ENCODE data around the gene IGIP. TPM values are rescaled to one million over a fixed set of nuclear protein-coding genes. Genes with fewer than 3 reads are reported as not detected.

IGIP gene
- total RNA-seq, 1 donor = 10.5 TPM

- Histone ChIP-seq H3K4me2 (ENCODE audit: insufficient read depth, low read length) (no peak overlapping the region), H4K20me1 (ENCODE audit: insufficient read depth, low read length) (peaks cover 94% of the 10 kb centered on the region), H3K27ac (ENCODE audit: low read depth, low read length) (no peak overlapping the region), H3K4me3 (ENCODE audit: insufficient read depth, low read length) (no peak overlapping the region), H3K36me3 (ENCODE audit: insufficient read depth, low read length) (no peaks in the 10 kb centered on the region), H3K27me3 (ENCODE audit: insufficient read depth, low read length) (no peaks in the 10 kb centered on the region), H3K79me2 (ENCODE audit: insufficient read depth, low read length) (peaks cover 44% of the 10 kb centered on the region), H3K9me3 (ENCODE audit: low read depth, low read length) (no peaks in the 10 kb centered on the region), H3K4me1 (ENCODE audit: insufficient read depth, low read length) (peaks cover 8% of the 10 kb centered on the region), H2AFZ (ENCODE audit: low read length) (no peak overlapping the region)
- DNase-seq (ENCODE audit: insufficient read length, low spot score, missing footprints) = no peak
- TF ChIP-seq CTCF (IDR thresholded peaks at IDR 0.05; ENCODE audit: extremely low read depth, low read depth, low read length) = no peak
These were observed 21.7 kb downstream of the IGIP start for GRCh38 chr5:140147460-140147859.

- Histone ChIP-seq H3K4me2 (ENCODE audit: insufficient read depth, low read length) (no peak overlapping the region), H3K9me3 (ENCODE audit: low read depth, low read length) (no peaks in the 10 kb centered on the region), H3K27me3 (ENCODE audit: insufficient read depth, low read length) (no peaks in the 10 kb centered on the region), H3K36me3 (ENCODE audit: insufficient read depth, low read length) (no peaks in the 10 kb centered on the region), H3K79me2 (ENCODE audit: insufficient read depth, low read length) (peaks cover 36% of the 10 kb centered on the region), H3K4me1 (ENCODE audit: insufficient read depth, low read length) (peaks cover 8% of the 10 kb centered on the region), H2AFZ (ENCODE audit: low read length) (no peak overlapping the region), H3K4me3 (ENCODE audit: insufficient read depth, low read length) (no peak overlapping the region), H3K27ac (ENCODE audit: low read depth, low read length) (no peak overlapping the region), H4K20me1 (ENCODE audit: insufficient read depth, low read length) (peaks cover 89% of the 10 kb centered on the region)
- peak; percentile 23 for TF ChIP-seq CTCF (IDR thresholded peaks at IDR 0.05; ENCODE audit: extremely low read depth, low read depth, low read length)
- peak; percentile 97 for DNase-seq (ENCODE audit: insufficient read length, low spot score, missing footprints)
These were observed 22.8 kb downstream of the IGIP start for GRCh38 chr5:140148508-140148907.

GRCh38 chr5:140150201-140150600, 24.5 kb downstream of the IGIP start:
- Histone ChIP-seq H2AFZ (ENCODE audit: low read length) (no peak overlapping the region), H3K9me3 (ENCODE audit: low read depth, low read length) (no peaks in the 10 kb centered on the region), H3K36me3 (ENCODE audit: insufficient read depth, low read length) (no peaks in the 10 kb centered on the region), H3K4me3 (ENCODE audit: insufficient read depth, low read length) (no peak overlapping the region), H4K20me1 (ENCODE audit: insufficient read depth, low read length) (peaks cover 84% of the 10 kb centered on the region), H3K27ac (ENCODE audit: low read depth, low read length) (no peak overlapping the region), H3K27me3 (ENCODE audit: insufficient read depth, low read length) (no peaks in the 10 kb centered on the region), H3K4me1 (ENCODE audit: insufficient read depth, low read length) (peaks cover 7% of the 10 kb centered on the region), H3K4me2 (ENCODE audit: insufficient read depth, low read length) (no peak overlapping the region), H3K79me2 (ENCODE audit: insufficient read depth, low read length) (peaks cover 29% of the 10 kb centered on the region)
- no peak for TF ChIP-seq CTCF (IDR thresholded peaks at IDR 0.05; ENCODE audit: extremely low read depth, low read depth, low read length)
- DNase-seq (ENCODE audit: insufficient read length, low spot score, missing footprints) = no peak

- Histone ChIP-seq H4K20me1 (ENCODE audit: insufficient read depth, low read length) (peaks cover 75% of the 10 kb centered on the region), H3K79me2 (ENCODE audit: insufficient read depth, low read length) (peaks cover 19% of the 10 kb centered on the region), H3K27me3 (ENCODE audit: insufficient read depth, low read length) (no peaks in the 10 kb centered on the region), H3K4me3 (ENCODE audit: insufficient read depth, low read length) (no peak overlapping the region), H3K4me1 (ENCODE audit: insufficient read depth, low read length) (no peaks in the 10 kb centered on the region), H3K36me3 (ENCODE audit: insufficient read depth, low read length) (no peaks in the 10 kb centered on the region), H3K4me2 (ENCODE audit: insufficient read depth, low read length) (no peak overlapping the region), H3K9me3 (ENCODE audit: low read depth, low read length) (no peaks in the 10 kb centered on the region), H3K27ac (ENCODE audit: low read depth, low read length) (no peak overlapping the region), H2AFZ (ENCODE audit: low read length) (no peak overlapping the region)
- TF ChIP-seq CTCF (IDR thresholded peaks at IDR 0.05; ENCODE audit: extremely low read depth, low read depth, low read length) = no peak
- DNase-seq (ENCODE audit: insufficient read length, low spot score, missing footprints) = no peak
These were observed 25.6 kb downstream of the IGIP start for GRCh38 chr5:140151144-140152021.

Data from osteoblast (primary cell).